Prostate gland (tissue), 2 donors: ENCODE measurements around the gene KCNJ6. TPM values are rescaled to one million over a fixed set of nuclear protein-coding genes. Genes with fewer than 3 reads are reported as not detected.

Experiments used
- DNase-seq: peaks from one replicate; pipeline ENCODE4 v3.0.0-alpha.2; 2019; ENCODE audit warnings: low spot score
- H3K27ac ChIP-seq, 2 donors: fragments of 200-600 bp; sonication (generic); 2 replicates each; pipeline ENCODE4 v1.5.1; 2017 to 2019
- H3K27me3 ChIP-seq: fragments of 200-600 bp; sonication (generic); replicated peaks from 2 replicates; pipeline ENCODE4 v1.5.1; 2019; ENCODE audit not compliant: insufficient read depth
- H3K36me3 ChIP-seq, 2 donors: fragments of 200-600 bp; sonication (generic); 1 replicate in 1 of 2; 2 replicates in 1 of 2; pipeline versions ENCODE4 v1.5.1 to v1.8.1; 2017 to 2019
- H3K4me1 ChIP-seq: fragments of 200-600 bp; sonication (generic); replicated peaks from 2 replicates; pipeline ENCODE4 v1.5.1; 2019
- H3K4me3 ChIP-seq, 2 donors: fragments of 200-600 bp; sonication (generic); 2 replicates each; pipeline ENCODE4 v1.5.1; 2017 to 2019
- H3K9me3 ChIP-seq: fragments of 200-600 bp; sonication (generic); 2 replicates; pipeline ENCODE4 v1.5.1; 2017
- CTCF ChIP-seq, 4 experiments: fragments of 200-600 bp in 2 of 4; fragments of 450-650 bp in 2 of 4; sonication (generic) in 2 of 4; IDR thresholded peaks; 1 replicate in 3 of 4; 2 replicates in 1 of 4; pipeline ENCODE4 v1.5.1; 2016 to 2019; ENCODE audit warnings: antibody characterized with exemption in 4 of 4, mild to moderate bottlenecking in 2 of 4, moderate library complexity in 2 of 4
- POLR2A ChIP-seq: fragments of 450-650 bp; IDR thresholded peaks from one replicate; pipeline ENCODE4 v1.6.1; 2016; ENCODE audit warnings: antibody characterized with exemption, mild to moderate bottlenecking
- POLR2AphosphoS5 ChIP-seq: sonication (generic); formaldehyde crosslinking; IDR thresholded peaks from one replicate; pipeline ENCODE4 v1.6.1; 2017; ENCODE audit warnings: antibody characterized with exemption
- WGBS: methylation state at CpG from one replicate; pipeline ENCODE4 v1.1.5; 2018; 5-methylcytosine and 5-hydroxymethylcytosine counted together
- intact Hi-C: fragments of 100-400 bp; cut with DNase I; formaldehyde crosslinking; loops from one replicate; pipeline ENCODE4 v1.14.2; 2022
- total RNA-seq, 2 donors: library from RNA; depleted of rRNA; stranded (reverse); fragments of >200 nt; gene quantifications; one replicate each; pipeline ENCODE4 v1.1.0, GENCODE V29; 2016

Gene KCNJ6
- total RNA-seq, 2 donors from 2014 or later, result 0.23 to 0.36 TPM

DNA sequence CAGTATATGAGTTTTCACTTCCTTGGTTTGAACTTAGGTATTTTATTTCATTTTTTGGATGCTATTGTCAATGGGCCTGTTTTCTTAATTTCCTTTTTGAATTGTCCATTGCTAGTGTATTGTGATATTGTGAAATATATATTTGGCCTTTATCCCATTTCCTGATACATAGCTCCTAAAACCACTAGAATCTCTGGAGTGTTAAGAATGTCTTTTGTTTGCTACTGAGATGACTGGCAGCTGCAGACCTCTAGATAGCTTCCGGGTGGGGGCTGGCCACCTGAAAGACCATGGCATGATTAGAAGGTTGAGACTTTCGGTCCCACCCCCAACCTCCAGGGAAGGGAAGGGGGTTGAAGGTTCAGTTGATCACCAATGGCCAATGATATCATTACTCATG lies 245.4 kb downstream of the KCNJ6 start:
- Histone ChIP-seq H3K4me1 (no peaks in the 10 kb centered on the region), H3K9me3 (no peaks in the 10 kb centered on the region), H3K36me3 (no peaks in the 10 kb centered on the region), H3K27me3 (peaks cover 4% of the 10 kb centered on the region), H3K27ac (no peak overlapping the region), H3K4me3 (no peak overlapping the region)
- WGBS, result 76% methylated on average over 2 of the region's 2 CpGs
- DNase-seq, result no peak
- intact Hi-C loops, result no loop called here
- TF ChIP-seq POLR2AphosphoS5 (no peak), CTCF (IDR thresholded peaks at IDR 0.05) (no peak), POLR2A (no peak)

DNA sequence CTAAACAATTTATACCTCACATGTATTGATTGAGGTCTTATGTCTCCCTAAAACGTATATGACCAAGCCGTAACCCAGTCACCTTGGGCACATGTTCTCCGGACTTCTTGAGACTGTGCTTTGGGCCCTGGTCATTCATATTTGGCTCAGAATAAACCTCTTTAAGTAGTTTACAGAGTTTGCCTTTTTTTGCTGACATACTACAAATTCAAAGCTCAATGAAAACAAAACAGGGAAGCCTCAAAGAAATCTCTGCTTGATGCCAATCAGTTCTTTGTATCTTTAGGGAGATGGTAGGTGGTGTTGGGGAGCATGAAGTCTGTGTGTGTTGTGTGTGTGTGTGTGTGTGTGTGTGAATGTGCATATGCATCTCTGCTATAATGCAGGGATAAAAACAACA lies 247.0 kb downstream of the KCNJ6 start:
- Histone ChIP-seq H3K36me3 (no peaks in the 10 kb centered on the region), H3K27ac (no peak overlapping the region), H3K4me1 (no peaks in the 10 kb centered on the region), H3K9me3 (no peaks in the 10 kb centered on the region), H3K27me3 (peaks cover 4% of the 10 kb centered on the region), H3K4me3 (no peak overlapping the region)
- TF ChIP-seq POLR2AphosphoS5 (no peak), POLR2A (no peak), CTCF (IDR thresholded peaks at IDR 0.05) (no peak)
- intact Hi-C loops, result no loop called here
- DNase-seq, result no peak
- WGBS, result 80% methylated on average over 3 of the region's 3 CpGs

DNA sequence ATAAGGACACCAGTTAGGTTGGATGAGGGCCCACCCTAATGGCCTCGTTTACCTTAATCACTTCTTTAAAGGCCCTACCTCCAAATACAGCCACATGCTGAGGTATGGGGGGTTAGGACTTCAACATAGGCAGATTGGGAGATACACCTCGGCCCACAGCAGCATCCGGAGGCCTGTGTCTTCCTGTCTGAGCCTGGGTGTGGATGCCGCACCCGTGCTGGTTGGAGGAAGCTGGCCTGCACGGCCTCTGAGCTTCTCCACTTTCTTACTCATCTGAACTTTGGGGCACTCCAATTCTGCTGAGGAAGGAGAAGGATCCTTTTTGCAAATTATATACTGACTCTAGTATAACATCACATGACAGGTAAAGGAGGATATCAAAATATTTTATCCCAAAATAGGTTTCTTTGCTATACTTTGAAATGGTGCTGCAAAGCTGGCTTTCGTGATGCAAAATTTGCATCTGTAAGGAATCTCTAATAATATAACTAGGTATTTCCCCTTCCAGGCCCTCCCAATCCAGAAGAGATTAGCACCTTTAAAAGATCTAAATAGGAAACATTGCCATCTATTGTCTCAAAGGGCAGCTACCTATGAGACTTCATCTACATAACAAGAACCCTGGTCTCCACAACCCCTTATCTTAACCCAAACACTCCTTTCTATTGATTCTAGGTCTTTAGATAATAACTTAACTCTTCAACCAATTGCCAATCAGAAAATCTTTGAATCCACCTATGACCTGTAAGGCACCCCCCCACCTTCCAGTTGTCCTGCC lies 247.6 kb downstream of the KCNJ6 start:
- WGBS, result 90% methylated on average over 7 of the region's 7 CpGs
- DNase-seq, result no peak
- Histone ChIP-seq H3K4me1 (no peaks in the 10 kb centered on the region), H3K27me3 (peaks cover 4% of the 10 kb centered on the region), H3K36me3 (no peaks in the 10 kb centered on the region), H3K4me3 (no peak overlapping the region), H3K9me3 (no peaks in the 10 kb centered on the region), H3K27ac (no peak overlapping the region)
- TF ChIP-seq CTCF (IDR thresholded peaks at IDR 0.05) (no peak), POLR2AphosphoS5 (no peak), POLR2A (no peak)
- intact Hi-C loops, result no loop called here

- no peaks in the 10 kb centered on the region for H3K9me3 ChIP-seq
- WGBS, result 96% methylated on average over 19 of the region's 19 CpGs
- intact Hi-C loops, result no loop called here
- no peak for DNase-seq
- H3K36me3 ChIP-seq, result no peaks in the 10 kb centered on the region
- TF ChIP-seq POLR2A, result no peak
- TF ChIP-seq CTCF (IDR thresholded peaks at IDR 0.05), result no peak
- TF ChIP-seq POLR2AphosphoS5, result no peak
- H3K4me1 ChIP-seq, result no peaks in the 10 kb centered on the region
- H3K4me3 ChIP-seq, result no peak overlapping the region
- no peaks in the 10 kb centered on the region for H3K27me3 ChIP-seq
- no peak overlapping the region for H3K27ac ChIP-seq
Observed at GRCh38 chr21:37667380-37667779, 248.9 kb downstream of the KCNJ6 start.
